HEK293 (cell line): ENCODE data around the gene NXN.

Experiments
- CTCF ChIA-PET: fragments of 350-600 bp; formaldehyde crosslinking; extraction: SDS; loops from one replicate; lab custom pipeline; 2021; ENCODE audit warnings: antibody characterized with exemption; lab: Yijun Ruan, JAX
- POLR2A ChIA-PET: fragments of 300-600 bp; formaldehyde crosslinking; extraction: SDS; loops from one replicate; lab custom pipeline; 2020; ENCODE audit warnings: antibody characterized with exemption, inconsistent platforms; lab: Yijun Ruan, JAX
- H3K27ac ChIP-seq: fragments of 200-500 bp; sonication (Bioruptor generic); 2 replicates; pipeline ENCODE4 v1.5.1; 2014; ENCODE audit warnings: low read depth, low read length, control low read depth, inconsistent platforms; ENCODE audit errors: extremely low read depth
- H3K36me3 ChIP-seq, 2 experiments: fragments of 200-500 bp in 1 of 2; sonication (Bioruptor generic) in 1 of 2; 1 replicate in 1 of 2; 2 replicates in 1 of 2; pipeline ENCODE4 v1.5.1; 2014 to 2017; ENCODE audit warnings: inconsistent platforms in 2 of 2, low read length in 2 of 2; ENCODE audit not compliant: control insufficient read depth in 2 of 2, insufficient read depth in 1 of 2
- H3K4me1 ChIP-seq: fragments of 200-500 bp; sonication (Bioruptor generic); 2 replicates; pipeline ENCODE4 v1.5.1; 2014; ENCODE audit warnings: mild to moderate bottlenecking, low read length, inconsistent platforms; ENCODE audit not compliant: control insufficient read depth, insufficient read depth
- H3K4me3 ChIP-seq: 2 replicates; pipeline ENCODE4 v1.5.1; 2011; ENCODE audit warnings: low read depth, mild to moderate bottlenecking, control low read depth, low read length, moderate library complexity
- H3K9me3 ChIP-seq: fragments of 200-500 bp; sonication (Bioruptor generic); 2 replicates; pipeline ENCODE4 v1.5.1; 2014; ENCODE audit warnings: low read depth, low read length, inconsistent platforms; ENCODE audit not compliant: control insufficient read depth, insufficient read depth
- SCRT2 ChIP-seq: fragments of 450-650 bp; formaldehyde crosslinking; IDR thresholded peaks from 2 replicates; pipeline ENCODE4 v1.5.1; 2016; ENCODE audit warnings: missing biosample characterization, missing genetic modification characterization
- ZFP3 ChIP-seq: fragments of 450-650 bp; formaldehyde crosslinking; IDR thresholded peaks from 2 replicates; pipeline ENCODE4 v1.5.1; 2016; ENCODE audit warnings: low read depth, missing biosample characterization, missing genetic modification characterization
- ZFP41 ChIP-seq: fragments of 450-650 bp; formaldehyde crosslinking; IDR thresholded peaks from 2 replicates; pipeline ENCODE4 v1.5.1; 2016; ENCODE audit warnings: missing biosample characterization, missing genetic modification characterization, borderline replicate concordance
- ZNF121 ChIP-seq: fragments of 450-650 bp; formaldehyde crosslinking; IDR thresholded peaks from 2 replicates; pipeline ENCODE4 v1.5.1; 2016; ENCODE audit warnings: missing biosample characterization, missing genetic modification characterization
- ZNF169 ChIP-seq: fragments of 450-650 bp; formaldehyde crosslinking; IDR thresholded peaks from 2 replicates; pipeline ENCODE4 v1.5.1; 2016; ENCODE audit warnings: missing biosample characterization, missing genetic modification characterization
- ZNF211 ChIP-seq: fragments of 450-650 bp; formaldehyde crosslinking; IDR thresholded peaks from 2 replicates; pipeline ENCODE4 v1.5.1; 2016; ENCODE audit warnings: low read depth, missing biosample characterization, missing genetic modification characterization
- ZNF324 ChIP-seq: fragments of 450-650 bp; formaldehyde crosslinking; IDR thresholded peaks from 2 replicates; pipeline ENCODE4 v1.5.1; 2016; ENCODE audit warnings: missing biosample characterization, missing genetic modification characterization
- ZNF514 ChIP-seq: fragments of 450-650 bp; formaldehyde crosslinking; IDR thresholded peaks from 2 replicates; pipeline ENCODE4 v1.5.1; 2016; ENCODE audit warnings: missing biosample characterization, missing genetic modification characterization
- ZNF548 ChIP-seq: fragments of 450-650 bp; formaldehyde crosslinking; IDR thresholded peaks from 2 replicates; pipeline ENCODE4 v1.5.1; 2016; ENCODE audit warnings: missing biosample characterization, missing genetic modification characterization
- ZNF623 ChIP-seq: fragments of 450-650 bp; formaldehyde crosslinking; IDR thresholded peaks from 2 replicates; pipeline ENCODE4 v1.5.1; 2016; ENCODE audit warnings: missing biosample characterization, missing genetic modification characterization
- ZNF785 ChIP-seq: fragments of 450-650 bp; formaldehyde crosslinking; IDR thresholded peaks from 2 replicates; pipeline ENCODE4 v1.5.1; 2016; ENCODE audit warnings: missing biosample characterization, missing genetic modification characterization
- ZSCAN30 ChIP-seq: fragments of 450-650 bp; IDR thresholded peaks from 2 replicates; pipeline ENCODE4 v1.5.1; 2018; ENCODE audit warnings: missing biosample characterization, mild to moderate bottlenecking, missing genetic modification characterization, moderate library complexity
- TF ChIP-seq, protein P1 (sequence below): fragments of 450-650 bp; formaldehyde crosslinking; IDR thresholded peaks from 2 replicates; pipeline ENCODE4 v1.5.1; 2016; ENCODE audit warnings: missing biosample characterization, missing genetic modification characterization
- TF ChIP-seq, protein P2 (sequence below): fragments of 450-650 bp; formaldehyde crosslinking; IDR thresholded peaks from 2 replicates; pipeline ENCODE4 v1.5.1; 2016; ENCODE audit warnings: missing biosample characterization, missing genetic modification characterization, borderline replicate concordance

NXN gene

DNA sequence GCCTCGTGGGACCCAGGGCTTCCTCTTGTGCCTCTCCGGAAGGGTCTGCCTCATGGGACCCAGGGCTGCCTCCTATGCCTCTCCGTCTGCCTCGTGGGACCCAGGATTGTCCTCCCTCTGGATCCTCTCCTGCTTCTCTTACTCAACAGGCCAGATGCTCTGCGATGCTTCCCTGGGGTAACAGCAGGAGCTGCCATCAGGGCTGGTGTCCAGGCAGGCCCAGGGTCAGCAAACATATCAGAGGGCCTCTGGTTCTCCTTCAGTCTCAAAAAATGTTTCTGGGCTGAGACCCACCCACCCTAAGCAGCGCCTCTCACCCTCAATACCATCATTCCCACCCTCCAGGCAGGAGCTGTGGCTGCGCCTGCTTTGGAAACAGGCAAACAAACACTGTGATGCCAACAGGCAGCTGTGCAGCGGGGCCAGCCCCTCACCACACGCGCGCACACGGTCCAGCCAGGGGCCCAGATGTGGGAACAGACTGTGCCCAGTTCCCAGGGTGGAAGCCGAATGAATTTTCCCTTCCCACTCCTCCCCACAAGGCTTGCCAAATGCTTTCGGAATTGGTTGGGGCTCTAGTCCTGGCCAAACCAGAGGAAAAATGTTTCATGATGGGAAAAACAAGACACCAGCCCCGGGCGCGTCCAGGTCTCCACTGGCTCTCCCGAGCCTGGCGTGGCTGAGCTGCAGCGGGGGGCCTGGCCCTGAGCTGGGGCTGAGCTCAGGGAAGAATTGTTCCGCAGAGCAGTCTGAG is 28.6 kb upstream of the NXN start:
- no peak for TF ChIP-seq ZNF548 (tag by site-specific recombination)
- TF ChIP-seq, protein P1, sequence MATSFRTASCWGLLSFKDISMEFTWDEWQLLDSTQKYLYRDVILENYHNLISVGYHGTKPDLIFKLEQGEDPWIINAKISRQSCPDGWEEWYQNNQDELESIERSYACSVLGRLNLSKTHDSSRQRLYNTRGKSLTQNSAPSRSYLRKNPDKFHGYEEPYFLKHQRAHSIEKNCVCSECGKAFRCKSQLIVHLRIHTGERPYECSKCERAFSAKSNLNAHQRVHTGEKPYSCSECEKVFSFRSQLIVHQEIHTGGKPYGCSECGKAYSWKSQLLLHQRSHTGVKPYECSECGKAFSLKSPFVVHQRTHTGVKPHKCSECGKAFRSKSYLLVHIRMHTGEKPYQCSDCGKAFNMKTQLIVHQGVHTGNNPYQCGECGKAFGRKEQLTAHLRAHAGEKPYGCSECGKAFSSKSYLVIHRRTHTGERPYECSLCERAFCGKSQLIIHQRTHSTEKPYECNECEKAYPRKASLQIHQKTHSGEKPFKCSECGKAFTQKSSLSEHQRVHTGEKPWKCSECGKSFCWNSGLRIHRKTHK = no peak
- H3K36me3 ChIP-seq = peaks cover 0 to 89% of the 10 kb centered on the region in 2 experiments; a peak in 2 of 3 replicates
- H3K4me3 ChIP-seq = no peak overlapping the region
- POLR2A ChIA-PET = interaction anchor here (0.6 to 1.5 kb wide), 2 partner anchors 12 to 24 kb away, joined by 4 to 7 read pairs; partner anchors contain the start of gene TIMM22
- CTCF ChIA-PET = interaction anchor here (0.7 to 1.2 kb wide), 3 partner anchors 12 to 50 kb away, joined by 3 read pairs; partner anchors contain the start of gene TIMM22
- H3K27ac ChIP-seq = no peak overlapping the region
- H3K9me3 ChIP-seq = no peaks in the 10 kb centered on the region
- no peaks in the 10 kb centered on the region for H3K4me1 ChIP-seq

DNA sequence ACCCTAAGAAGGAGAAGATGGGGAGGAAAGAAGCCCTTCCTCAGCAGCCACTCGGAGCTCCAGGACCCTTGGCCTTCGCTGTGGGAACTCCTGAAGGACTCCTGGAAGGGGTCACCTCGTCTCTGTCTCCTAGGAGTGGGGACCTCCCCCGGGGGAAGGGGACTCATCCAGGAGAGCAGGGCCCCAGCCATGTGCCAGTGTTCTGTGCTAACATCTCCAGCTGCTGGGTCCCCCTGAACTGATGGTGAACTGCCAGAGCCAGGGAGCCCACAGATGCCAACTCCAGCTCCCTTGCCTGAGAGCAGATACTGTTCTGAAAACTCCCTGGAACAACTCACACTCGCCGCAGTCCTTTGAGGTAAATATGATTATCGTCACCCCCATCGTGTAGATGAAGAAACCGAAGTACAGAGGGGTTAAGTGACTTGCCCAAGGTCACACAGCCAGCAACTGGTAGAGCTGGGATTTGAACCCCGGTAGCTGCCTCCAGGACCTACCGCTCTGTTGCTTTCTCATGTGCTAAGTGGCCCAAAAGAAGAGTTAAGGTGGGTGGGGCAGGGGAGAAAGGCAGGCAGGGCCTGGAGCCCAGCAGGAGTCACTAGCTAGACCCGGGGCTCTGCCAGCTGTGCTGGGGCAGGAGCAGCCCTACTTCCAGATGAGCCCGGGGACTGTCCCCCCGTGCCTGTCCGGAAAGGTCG is 27.9 kb upstream of the NXN start:
- TF ChIP-seq ZNF514 = no peak
- TF ChIP-seq ZNF785 = no peak
- TF ChIP-seq, protein P2, sequence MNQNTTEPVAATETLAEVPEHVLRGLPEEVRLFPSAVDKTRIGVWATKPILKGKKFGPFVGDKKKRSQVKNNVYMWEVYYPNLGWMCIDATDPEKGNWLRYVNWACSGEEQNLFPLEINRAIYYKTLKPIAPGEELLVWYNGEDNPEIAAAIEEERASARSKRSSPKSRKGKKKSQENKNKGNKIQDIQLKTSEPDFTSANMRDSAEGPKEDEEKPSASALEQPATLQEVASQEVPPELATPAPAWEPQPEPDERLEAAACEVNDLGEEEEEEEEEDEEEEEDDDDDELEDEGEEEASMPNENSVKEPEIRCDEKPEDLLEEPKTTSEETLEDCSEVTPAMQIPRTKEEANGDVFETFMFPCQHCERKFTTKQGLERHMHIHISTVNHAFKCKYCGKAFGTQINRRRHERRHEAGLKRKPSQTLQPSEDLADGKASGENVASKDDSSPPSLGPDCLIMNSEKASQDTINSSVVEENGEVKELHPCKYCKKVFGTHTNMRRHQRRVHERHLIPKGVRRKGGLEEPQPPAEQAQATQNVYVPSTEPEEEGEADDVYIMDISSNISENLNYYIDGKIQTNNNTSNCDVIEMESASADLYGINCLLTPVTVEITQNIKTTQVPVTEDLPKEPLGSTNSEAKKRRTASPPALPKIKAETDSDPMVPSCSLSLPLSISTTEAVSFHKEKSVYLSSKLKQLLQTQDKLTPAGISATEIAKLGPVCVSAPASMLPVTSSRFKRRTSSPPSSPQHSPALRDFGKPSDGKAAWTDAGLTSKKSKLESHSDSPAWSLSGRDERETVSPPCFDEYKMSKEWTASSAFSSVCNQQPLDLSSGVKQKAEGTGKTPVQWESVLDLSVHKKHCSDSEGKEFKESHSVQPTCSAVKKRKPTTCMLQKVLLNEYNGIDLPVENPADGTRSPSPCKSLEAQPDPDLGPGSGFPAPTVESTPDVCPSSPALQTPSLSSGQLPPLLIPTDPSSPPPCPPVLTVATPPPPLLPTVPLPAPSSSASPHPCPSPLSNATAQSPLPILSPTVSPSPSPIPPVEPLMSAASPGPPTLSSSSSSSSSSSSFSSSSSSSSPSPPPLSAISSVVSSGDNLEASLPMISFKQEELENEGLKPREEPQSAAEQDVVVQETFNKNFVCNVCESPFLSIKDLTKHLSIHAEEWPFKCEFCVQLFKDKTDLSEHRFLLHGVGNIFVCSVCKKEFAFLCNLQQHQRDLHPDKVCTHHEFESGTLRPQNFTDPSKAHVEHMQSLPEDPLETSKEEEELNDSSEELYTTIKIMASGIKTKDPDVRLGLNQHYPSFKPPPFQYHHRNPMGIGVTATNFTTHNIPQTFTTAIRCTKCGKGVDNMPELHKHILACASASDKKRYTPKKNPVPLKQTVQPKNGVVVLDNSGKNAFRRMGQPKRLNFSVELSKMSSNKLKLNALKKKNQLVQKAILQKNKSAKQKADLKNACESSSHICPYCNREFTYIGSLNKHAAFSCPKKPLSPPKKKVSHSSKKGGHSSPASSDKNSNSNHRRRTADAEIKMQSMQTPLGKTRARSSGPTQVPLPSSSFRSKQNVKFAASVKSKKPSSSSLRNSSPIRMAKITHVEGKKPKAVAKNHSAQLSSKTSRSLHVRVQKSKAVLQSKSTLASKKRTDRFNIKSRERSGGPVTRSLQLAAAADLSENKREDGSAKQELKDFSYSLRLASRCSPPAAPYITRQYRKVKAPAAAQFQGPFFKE (tag by site-specific recombination) = no peak
- TF ChIP-seq ZNF324 = no peak
- no peak for TF ChIP-seq ZNF169
- TF ChIP-seq ZFP41 (tag by site-specific recombination) = no peak
- TF ChIP-seq SCRT2 = no peak
- TF ChIP-seq ZNF121 (tag by site-specific recombination) = no peak
- no peak for TF ChIP-seq ZFP3 (tag by site-specific recombination)
- no peak for TF ChIP-seq ZNF211
- TF ChIP-seq ZSCAN30 (tag by site-specific recombination) = no peak
- no peak for TF ChIP-seq ZNF623 (tag by site-specific recombination)
- ChIA-PET POLR2A (interaction anchor here (0.6 to 1.5 kb wide), 2 partner anchors 11 to 23 kb away, joined by 4 to 7 read pairs; partner anchors contain the start of gene TIMM22), CTCF (interaction anchor here (0.8 to 1.2 kb wide), 3 partner anchors 8 to 49 kb away, joined by 3 read pairs; partner anchors contain the start of gene TIMM22)
- Histone ChIP-seq H3K27ac (no peak overlapping the region), H3K36me3 (peaks cover 1 to 93% of the 10 kb centered on the region in 2 experiments), H3K4me1 (no peaks in the 10 kb centered on the region), H3K4me3 (no peak overlapping the region), H3K9me3 (no peaks in the 10 kb centered on the region)
